Natural killer cell (primary cell): ENCODE results near the gene IKZF1. TPM values are rescaled to one million over a fixed set of nuclear protein-coding genes. Genes with fewer than 3 reads are reported as not detected.
A peak's percentile ranks its signal among the peaks of the same experiment; 100 is the strongest.

Experiments
- ATAC-seq, 3 donors: fragments of 150-1000 bp in 2 of 3; fragments of 200-7000 bp in 1 of 3; cut with Tn5 transposase; 1 replicate in 1 of 3; 2 replicates in 2 of 3; pipeline ENCODE4 v1.10.0; 2021; ENCODE audit warnings: mild to moderate bottlenecking in 2 of 3, moderate library complexity in 2 of 3
- DNase-seq, 2 donors: peaks; one replicate each; pipeline versions ENCODE4 v3.0.0 to v3.0.0-alpha.2; 2013 to 2021; ENCODE audit warnings: mixed read lengths in 1 of 2
- H3K27ac ChIP-seq: one replicate; pipeline ENCODE4 v1.5.1; 2013; ENCODE audit warnings: mild to moderate bottlenecking, low read length
- H3K27me3 ChIP-seq: one replicate; pipeline ENCODE4 v1.6.1; 2013; ENCODE audit warnings: low read length; ENCODE audit not compliant: control insufficient read depth, insufficient read depth
- H3K36me3 ChIP-seq: one replicate; pipeline ENCODE4 v1.6.1; 2013; ENCODE audit warnings: low read length; ENCODE audit not compliant: control insufficient read depth, insufficient read depth
- H3K4me1 ChIP-seq: one replicate; pipeline ENCODE4 v1.6.1; 2013; ENCODE audit warnings: low read length; ENCODE audit not compliant: control insufficient read depth, insufficient read depth
- H3K4me3 ChIP-seq: one replicate; pipeline ENCODE4 v1.5.1; 2013; ENCODE audit warnings: low read length
- H3K9me3 ChIP-seq: one replicate; pipeline ENCODE4 v1.6.1; 2013; ENCODE audit warnings: low read length; ENCODE audit not compliant: control insufficient read depth, insufficient read depth
- H3K27ac Mint-ChIP-seq, 2 donors: one replicate each; pipeline ENCODE4 v1.8.0; 2022; ENCODE audit warnings: mild to moderate bottlenecking in 2 of 2, mixed read lengths in 2 of 2, moderate library complexity in 1 of 2
- H3K27me3 Mint-ChIP-seq, 2 donors: one replicate each; pipeline ENCODE4 v1.8.0; 2022; ENCODE audit warnings: low read depth in 2 of 2, mixed read lengths in 2 of 2
- H3K36me3 Mint-ChIP-seq: one replicate; pipeline ENCODE4 v1.8.0; 2022; ENCODE audit warnings: mixed read lengths
- H3K4me1 Mint-ChIP-seq, 2 donors: one replicate each; pipeline ENCODE4 v1.8.0; 2022; ENCODE audit warnings: mixed read lengths in 2 of 2
- H3K4me3 Mint-ChIP-seq: one replicate; pipeline ENCODE4 v1.8.0; 2022; ENCODE audit warnings: mild to moderate bottlenecking, moderate library complexity, mixed read lengths
- H3K9me3 Mint-ChIP-seq, 2 donors: one replicate each; pipeline ENCODE4 v1.8.0; 2022; ENCODE audit warnings: mixed read lengths in 2 of 2
- WGBS: methylation state at CpG from one replicate; pipeline ENCODE4 v1.1.7; 2013; ENCODE audit warnings: missing lambda C conversion rate; ENCODE audit not compliant: insufficient coverage; 5-methylcytosine and 5-hydroxymethylcytosine counted together
- intact Hi-C: fragments of 100-400 bp; cut with micrococcal nuclease; formaldehyde crosslinking; loops from one replicate; pipeline ENCODE4 v1.14.2; 2022
- total RNA-seq, 4 donors: library from RNA; stranded (reverse); fragments of 120-200 nt in 1 of 4; gene quantifications; one replicate each; pipeline versions ENCODE4 v1.2.3 to v1.2.4, GENCODE V29; 2013 to 2022
- TF ChIP-seq, protein P1 (sequence below): fragments of 200-600 bp; IDR thresholded peaks from one replicate; pipeline ENCODE4 v1.8.0; 2022; ENCODE audit warnings: antibody characterized with exemption

Gene IKZF1
- total RNA-seq, 3 donors from 2014 or later (not counting 1 experiment from before 2014, with no cell fraction given) = 294 to 391 (median 350) TPM

DNA sequence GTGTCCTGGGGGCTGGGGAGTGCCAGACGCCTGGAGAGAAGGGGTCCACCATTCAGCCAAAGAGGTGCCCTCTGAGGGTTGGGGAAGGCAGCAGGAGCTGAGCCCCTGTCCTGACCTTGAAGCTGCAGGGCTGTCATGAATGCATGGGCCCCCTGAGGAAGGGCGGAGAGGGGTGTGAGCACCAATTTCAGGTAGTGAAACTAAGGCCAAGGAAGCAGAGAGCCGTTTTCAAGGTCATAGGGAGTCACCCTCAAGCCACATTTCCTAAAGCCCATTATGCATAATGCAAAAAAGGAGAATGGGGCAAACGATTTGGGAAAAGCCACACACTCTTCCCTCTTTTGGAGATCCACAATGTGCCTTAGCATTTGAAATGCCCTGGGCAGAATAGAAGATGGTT, 108.5 kb downstream of the IKZF1 start:
- Histone ChIP-seq H3K27me3 (no peaks in the 10 kb centered on the region), H3K36me3 (no peaks in the 10 kb centered on the region), H3K4me3 (no peak overlapping the region), H3K9me3 (no peaks in the 10 kb centered on the region), H3K27ac (no peak overlapping the region), H3K4me1 (peaks cover 61% of the 10 kb centered on the region)
- 49% methylated on average over 4 of the region's 4 CpGs for whole genome bisulfite sequencing
- Mint-ChIP-seq H3K4me3 (no peak overlapping the region), H3K36me3 (no peaks in the 10 kb centered on the region), H3K27ac (no peak overlapping the region), H3K27me3 (no peaks in the 10 kb centered on the region), H3K9me3 (no peaks in the 10 kb centered on the region), H3K4me1 (peaks cover 33 to 46% of the 10 kb centered on the region in 2 donors)
- TF ChIP-seq, protein P1, sequence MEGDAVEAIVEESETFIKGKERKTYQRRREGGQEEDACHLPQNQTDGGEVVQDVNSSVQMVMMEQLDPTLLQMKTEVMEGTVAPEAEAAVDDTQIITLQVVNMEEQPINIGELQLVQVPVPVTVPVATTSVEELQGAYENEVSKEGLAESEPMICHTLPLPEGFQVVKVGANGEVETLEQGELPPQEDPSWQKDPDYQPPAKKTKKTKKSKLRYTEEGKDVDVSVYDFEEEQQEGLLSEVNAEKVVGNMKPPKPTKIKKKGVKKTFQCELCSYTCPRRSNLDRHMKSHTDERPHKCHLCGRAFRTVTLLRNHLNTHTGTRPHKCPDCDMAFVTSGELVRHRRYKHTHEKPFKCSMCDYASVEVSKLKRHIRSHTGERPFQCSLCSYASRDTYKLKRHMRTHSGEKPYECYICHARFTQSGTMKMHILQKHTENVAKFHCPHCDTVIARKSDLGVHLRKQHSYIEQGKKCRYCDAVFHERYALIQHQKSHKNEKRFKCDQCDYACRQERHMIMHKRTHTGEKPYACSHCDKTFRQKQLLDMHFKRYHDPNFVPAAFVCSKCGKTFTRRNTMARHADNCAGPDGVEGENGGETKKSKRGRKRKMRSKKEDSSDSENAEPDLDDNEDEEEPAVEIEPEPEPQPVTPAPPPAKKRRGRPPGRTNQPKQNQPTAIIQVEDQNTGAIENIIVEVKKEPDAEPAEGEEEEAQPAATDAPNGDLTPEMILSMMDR = no peak
- intact Hi-C loops = no loop called here
- DNase-seq (no peak), ATAC-seq (no peak)

DNA sequence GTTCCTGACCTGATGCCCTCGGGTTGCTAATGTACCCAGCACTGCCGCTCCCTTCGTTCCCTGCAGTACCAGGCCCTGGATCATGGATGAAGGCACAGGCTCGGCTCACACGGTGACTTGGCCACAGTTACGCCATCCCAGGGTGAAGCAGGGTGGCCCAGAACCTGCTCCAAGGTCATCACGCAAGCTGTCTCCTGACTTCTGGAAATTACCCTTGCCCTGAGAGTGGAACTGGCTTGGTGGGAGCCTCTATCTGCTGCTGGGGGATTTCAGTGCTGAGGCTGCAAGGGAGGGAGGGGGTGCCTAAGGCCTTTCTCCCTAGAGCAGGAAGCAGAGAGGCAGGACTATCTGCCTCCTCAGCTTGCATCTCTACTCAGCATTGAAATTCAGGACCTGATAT, 109.0 kb downstream of the IKZF1 start:
- Mint-ChIP-seq H3K27ac (no peak overlapping the region), H3K36me3 (no peaks in the 10 kb centered on the region), H3K27me3 (no peaks in the 10 kb centered on the region), H3K9me3 (no peaks in the 10 kb centered on the region), H3K4me1 (peaks cover 27 to 40% of the 10 kb centered on the region in 2 donors), H3K4me3 (no peak overlapping the region)
- Histone ChIP-seq H3K4me3 (no peak overlapping the region), H3K9me3 (no peaks in the 10 kb centered on the region), H3K4me1 (peaks cover 61% of the 10 kb centered on the region), H3K36me3 (no peaks in the 10 kb centered on the region), H3K27me3 (no peaks in the 10 kb centered on the region), H3K27ac (peak overlapping the region; percentile 11)
- TF ChIP-seq, protein P1 = no peak
- intact Hi-C loops = no loop called here
- ATAC-seq (no peak), DNase-seq (no peak)
- 94% methylated on average over 7 of the region's 7 CpGs for WGBS

DNA sequence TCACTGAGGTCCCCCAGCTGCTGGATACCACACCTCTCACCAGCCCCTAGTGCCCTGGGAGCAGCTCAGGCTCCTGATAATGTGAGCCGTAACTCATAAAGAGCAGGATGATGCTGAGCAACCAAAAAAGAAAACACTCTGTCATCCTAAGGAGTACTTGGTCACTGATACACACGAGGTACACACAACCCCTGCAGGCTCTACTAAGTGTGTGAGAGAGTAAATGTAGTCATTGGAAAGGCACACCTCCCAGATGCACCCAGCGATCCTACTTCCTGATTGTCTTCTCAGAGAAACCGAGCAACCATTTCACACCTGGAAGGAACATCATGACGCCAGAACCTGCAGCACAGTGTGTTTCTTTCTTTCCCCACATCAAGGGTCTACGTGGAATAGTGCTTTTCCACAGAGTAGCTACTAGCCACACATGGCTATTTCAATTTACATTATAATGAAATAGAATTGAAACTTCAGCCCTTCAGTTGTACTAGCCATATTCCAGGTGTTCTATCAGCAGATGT, 111.4 kb downstream of the IKZF1 start:
- Histone ChIP-seq H3K4me1 (peaks cover 38% of the 10 kb centered on the region), H3K27me3 (no peaks in the 10 kb centered on the region), H3K27ac (no peak overlapping the region), H3K4me3 (no peak overlapping the region), H3K36me3 (no peaks in the 10 kb centered on the region), H3K9me3 (no peaks in the 10 kb centered on the region)
- intact Hi-C loops = no loop called here
- H3K36me3 Mint-ChIP-seq = no peaks in the 10 kb centered on the region
- H3K4me3 Mint-ChIP-seq = no peak overlapping the region
- ATAC-seq (no peak), DNase-seq (no peak)
- no peak overlapping the region for H3K27ac Mint-ChIP-seq
- no peaks in the 10 kb centered on the region for H3K9me3 Mint-ChIP-seq
- WGBS = 64% methylated on average over 6 of the region's 6 CpGs
- no peaks in the 10 kb centered on the region for H3K27me3 Mint-ChIP-seq
- peaks cover 6 to 17% of the 10 kb centered on the region in 2 donors for H3K4me1 Mint-ChIP-seq
- TF ChIP-seq, protein P1 = no peak

DNA sequence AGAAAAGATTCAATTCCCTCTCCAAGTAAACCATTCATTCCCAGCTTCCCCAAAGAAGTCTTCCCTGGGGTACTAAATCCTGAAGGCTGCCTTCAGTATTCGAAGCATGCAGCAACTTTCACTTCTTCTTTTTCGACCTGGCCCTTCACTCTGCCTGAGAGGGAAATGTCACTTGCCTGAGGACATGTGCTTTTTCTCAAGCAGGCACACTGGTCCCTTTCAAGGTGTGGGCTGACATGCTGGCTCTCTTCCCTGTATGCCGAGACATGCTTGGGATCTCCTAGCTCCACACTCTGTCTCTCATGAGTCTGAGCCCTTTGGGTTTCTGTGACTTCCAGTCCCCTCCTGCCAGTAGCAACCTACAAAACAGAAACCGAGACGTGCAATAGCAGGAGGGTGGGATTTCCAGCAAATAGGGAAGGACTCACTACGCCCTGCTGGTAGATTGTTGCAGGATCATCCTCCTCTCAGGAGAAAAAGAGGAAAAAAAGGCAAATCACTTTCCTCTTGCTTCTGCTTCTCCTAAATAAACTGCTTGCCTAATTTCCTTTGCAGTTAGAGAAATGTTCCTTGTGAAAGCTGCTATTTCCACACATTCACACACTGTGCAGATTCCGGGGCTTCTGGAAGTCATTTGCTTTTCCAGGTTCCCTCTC, 112.1 kb downstream of the IKZF1 start:
- Mint-ChIP-seq H3K9me3 (no peaks in the 10 kb centered on the region), H3K4me3 (no peak overlapping the region), H3K4me1 (peaks cover 6 to 12% of the 10 kb centered on the region in 2 donors), H3K27ac (no peak overlapping the region), H3K27me3 (no peaks in the 10 kb centered on the region), H3K36me3 (no peaks in the 10 kb centered on the region)
- Histone ChIP-seq H3K27ac (no peak overlapping the region), H3K9me3 (no peaks in the 10 kb centered on the region), H3K4me1 (peaks cover 32% of the 10 kb centered on the region), H3K27me3 (no peaks in the 10 kb centered on the region), H3K4me3 (no peak overlapping the region), H3K36me3 (no peaks in the 10 kb centered on the region)
- ATAC-seq (no peak), DNase-seq (no peak)
- TF ChIP-seq, protein P1 = no peak
- 50% methylated on average over 5 of the region's 7 CpGs for WGBS
- intact Hi-C loops = no loop called here
